Panc1 (cell line): ENCODE measurements around the gene B3GLCT.

Source experiments
- POLR2AphosphoS5 ChIP-seq: IDR thresholded peaks from 2 replicates; pipeline ENCODE4 v1.6.1; 2012; ENCODE audit warnings: mild to moderate bottlenecking, low read depth, low read length, moderate library complexity
- SIN3A ChIP-seq: IDR thresholded peaks from 2 replicates; pipeline ENCODE4 v1.6.1; 2012; ENCODE audit warnings: low read depth, mild to moderate bottlenecking, low read length, moderate library complexity, borderline replicate concordance; ENCODE audit not compliant: insufficient read depth
- TF ChIP-seq, protein P1 (sequence below): fragments of 450-650 bp; IDR thresholded peaks from 2 replicates; pipeline ENCODE4 v1.5.1; 2017; ENCODE audit warnings: mild to moderate bottlenecking
- TF ChIP-seq, protein P2 (sequence below), 2 experiments: IDR thresholded peaks; 2 replicates each; pipeline ENCODE4 v1.6.1; 2011 to 2012; ENCODE audit warnings: low read depth in 2 of 2, control low read depth in 1 of 2, low read length in 1 of 2, mild to moderate bottlenecking in 1 of 2, moderate library complexity in 1 of 2; ENCODE audit not compliant: insufficient read depth in 1 of 2

DNA sequence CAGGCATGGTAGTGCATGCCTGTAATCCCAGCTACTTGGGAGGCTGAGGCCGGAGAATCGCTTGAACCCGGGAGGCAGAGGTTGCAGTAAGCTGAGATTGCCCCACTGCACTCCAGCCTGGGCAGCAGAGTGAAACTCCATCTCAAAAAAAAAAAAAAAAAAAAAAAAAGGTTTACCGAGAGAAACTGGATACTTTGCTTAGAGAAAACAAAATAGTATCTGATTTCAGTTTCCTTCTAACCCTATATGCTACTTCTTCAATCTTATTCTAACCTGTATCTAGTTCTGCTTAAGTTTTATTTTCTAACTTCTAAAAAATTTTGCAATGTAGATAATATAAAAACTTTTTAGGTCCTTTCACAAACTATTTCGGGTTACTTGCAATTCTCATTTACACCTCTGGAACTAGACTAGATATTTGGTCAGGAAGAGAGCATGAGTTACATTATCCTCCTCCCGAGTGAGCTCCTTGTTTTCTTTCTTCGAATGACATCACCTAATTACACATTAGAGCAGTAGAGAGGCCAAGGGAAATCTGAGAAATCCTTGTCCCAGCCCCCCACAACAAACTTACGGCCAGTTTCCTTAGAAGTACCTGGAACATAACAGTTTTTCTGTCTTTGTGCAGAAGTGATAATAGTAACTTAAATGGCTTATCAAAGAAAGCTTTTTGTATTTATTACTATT is 128.9 kb downstream of the B3GLCT start:
- TF ChIP-seq, protein P1, sequence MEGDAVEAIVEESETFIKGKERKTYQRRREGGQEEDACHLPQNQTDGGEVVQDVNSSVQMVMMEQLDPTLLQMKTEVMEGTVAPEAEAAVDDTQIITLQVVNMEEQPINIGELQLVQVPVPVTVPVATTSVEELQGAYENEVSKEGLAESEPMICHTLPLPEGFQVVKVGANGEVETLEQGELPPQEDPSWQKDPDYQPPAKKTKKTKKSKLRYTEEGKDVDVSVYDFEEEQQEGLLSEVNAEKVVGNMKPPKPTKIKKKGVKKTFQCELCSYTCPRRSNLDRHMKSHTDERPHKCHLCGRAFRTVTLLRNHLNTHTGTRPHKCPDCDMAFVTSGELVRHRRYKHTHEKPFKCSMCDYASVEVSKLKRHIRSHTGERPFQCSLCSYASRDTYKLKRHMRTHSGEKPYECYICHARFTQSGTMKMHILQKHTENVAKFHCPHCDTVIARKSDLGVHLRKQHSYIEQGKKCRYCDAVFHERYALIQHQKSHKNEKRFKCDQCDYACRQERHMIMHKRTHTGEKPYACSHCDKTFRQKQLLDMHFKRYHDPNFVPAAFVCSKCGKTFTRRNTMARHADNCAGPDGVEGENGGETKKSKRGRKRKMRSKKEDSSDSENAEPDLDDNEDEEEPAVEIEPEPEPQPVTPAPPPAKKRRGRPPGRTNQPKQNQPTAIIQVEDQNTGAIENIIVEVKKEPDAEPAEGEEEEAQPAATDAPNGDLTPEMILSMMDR: no peak
- TF ChIP-seq POLR2AphosphoS5: no peak
- TF ChIP-seq, protein P2, sequence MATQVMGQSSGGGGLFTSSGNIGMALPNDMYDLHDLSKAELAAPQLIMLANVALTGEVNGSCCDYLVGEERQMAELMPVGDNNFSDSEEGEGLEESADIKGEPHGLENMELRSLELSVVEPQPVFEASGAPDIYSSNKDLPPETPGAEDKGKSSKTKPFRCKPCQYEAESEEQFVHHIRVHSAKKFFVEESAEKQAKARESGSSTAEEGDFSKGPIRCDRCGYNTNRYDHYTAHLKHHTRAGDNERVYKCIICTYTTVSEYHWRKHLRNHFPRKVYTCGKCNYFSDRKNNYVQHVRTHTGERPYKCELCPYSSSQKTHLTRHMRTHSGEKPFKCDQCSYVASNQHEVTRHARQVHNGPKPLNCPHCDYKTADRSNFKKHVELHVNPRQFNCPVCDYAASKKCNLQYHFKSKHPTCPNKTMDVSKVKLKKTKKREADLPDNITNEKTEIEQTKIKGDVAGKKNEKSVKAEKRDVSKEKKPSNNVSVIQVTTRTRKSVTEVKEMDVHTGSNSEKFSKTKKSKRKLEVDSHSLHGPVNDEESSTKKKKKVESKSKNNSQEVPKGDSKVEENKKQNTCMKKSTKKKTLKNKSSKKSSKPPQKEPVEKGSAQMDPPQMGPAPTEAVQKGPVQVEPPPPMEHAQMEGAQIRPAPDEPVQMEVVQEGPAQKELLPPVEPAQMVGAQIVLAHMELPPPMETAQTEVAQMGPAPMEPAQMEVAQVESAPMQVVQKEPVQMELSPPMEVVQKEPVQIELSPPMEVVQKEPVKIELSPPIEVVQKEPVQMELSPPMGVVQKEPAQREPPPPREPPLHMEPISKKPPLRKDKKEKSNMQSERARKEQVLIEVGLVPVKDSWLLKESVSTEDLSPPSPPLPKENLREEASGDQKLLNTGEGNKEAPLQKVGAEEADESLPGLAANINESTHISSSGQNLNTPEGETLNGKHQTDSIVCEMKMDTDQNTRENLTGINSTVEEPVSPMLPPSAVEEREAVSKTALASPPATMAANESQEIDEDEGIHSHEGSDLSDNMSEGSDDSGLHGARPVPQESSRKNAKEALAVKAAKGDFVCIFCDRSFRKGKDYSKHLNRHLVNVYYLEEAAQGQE (IDR thresholded peaks at IDR 0.05; ENCODE audit: insufficient read depth in 1 of 2, low read depth in 2 of 2, low read length in 1 of 2): no peak
- no peak for TF ChIP-seq SIN3A
